H1 (cell line): ENCODE measurements around the gene JPH2. TPM values are rescaled to one million over a fixed set of nuclear protein-coding genes. Genes with fewer than 3 reads are reported as not detected.

Source experiments
- CTCF ChIA-PET: fragments of 300-600 bp; sonication (Branson Sonifier 250); formaldehyde crosslinking; loops from one replicate; lab custom pipeline; 2021; ENCODE audit not compliant: partially characterized antibody; lab: Charles Lee
- POLR2A ChIA-PET: fragments of 300-600 bp; sonication (Branson Sonifier 250); formaldehyde crosslinking; loops from one replicate; lab custom pipeline; 2021; ENCODE audit warnings: inconsistent platforms; ENCODE audit not compliant: partially characterized antibody; lab: Charles Lee
- DNase-seq, 2 experiments: peaks; one replicate each; pipeline versions ENCODE4 v3.0.0 to v3.0.0-alpha.2; 2010 to 2022; ENCODE audit warnings: low spot score in 2 of 2, low read depth in 1 of 2, mixed read lengths in 1 of 2
- FAIRE-seq: peaks from 2 replicates; lab custom pipeline; 2011; peaks lifted over from hg19 to GRCh38; lab: Jason Lieb, UNC
- H2AFZ ChIP-seq: 2 replicates; pipeline ENCODE4 v1.8.1; 2012; ENCODE audit warnings: low read length, inconsistent platforms
- H2AK5ac ChIP-seq: 2 replicates; pipeline ENCODE4 v1.6.1; 2013; ENCODE audit warnings: low read depth, low read length
- H2BK120ac ChIP-seq: replicated peaks from 2 replicates; pipeline ENCODE3; 2013; ENCODE audit warnings: low read depth, low read length, inconsistent platforms
- H2BK12ac ChIP-seq: 2 replicates; pipeline ENCODE4 v1.6.1; 2013; ENCODE audit warnings: low read depth, low read length
- H2BK15ac ChIP-seq: 2 replicates; pipeline ENCODE4 v1.6.1; 2013; ENCODE audit warnings: low read length
- H2BK20ac ChIP-seq: 2 replicates; pipeline ENCODE4 v1.6.1; 2013; ENCODE audit warnings: low read length
- H2BK5ac ChIP-seq: 2 replicates; pipeline ENCODE4 v1.6.1; 2013; ENCODE audit warnings: low read depth, low read length
- H3K14ac ChIP-seq: 2 replicates; pipeline ENCODE4 v1.6.1; 2013; ENCODE audit warnings: inconsistent platforms; ENCODE audit not compliant: insufficient read length
- H3K18ac ChIP-seq: 2 replicates; pipeline ENCODE4 v1.6.1; 2013; ENCODE audit warnings: low read length; ENCODE audit errors: extremely low read depth
- H3K23ac ChIP-seq: 2 replicates; pipeline ENCODE4 v1.6.1; 2013; ENCODE audit warnings: inconsistent platforms; ENCODE audit not compliant: insufficient read length
- H3K23me2 ChIP-seq: 2 replicates; pipeline ENCODE4 v1.6.1; 2013; ENCODE audit warnings: low read depth, low read length
- H3K27ac ChIP-seq: 2 replicates; pipeline ENCODE4 v1.6.1; 2011; ENCODE audit warnings: low read depth, low read length, inconsistent platforms
- H3K27me3 ChIP-seq, 4 experiments: replicated peaks in 1 of 4; 1 replicate in 1 of 4; 2 replicates in 3 of 4; pipeline versions ENCODE4 v1.6.1 to v1.8.1; 2011 to 2013; ENCODE audit warnings: low read length in 3 of 4, mild to moderate bottlenecking in 3 of 4, inconsistent platforms in 2 of 4, mixed read lengths in 2 of 4, moderate library complexity in 1 of 4; ENCODE audit not compliant: control insufficient read depth in 3 of 4, insufficient read depth in 3 of 4; ENCODE audit errors: extremely low read depth in 1 of 4
- H3K36me3 ChIP-seq, 4 experiments: 2 replicates each; pipeline versions ENCODE4 v1.6.1 to v1.8.1; 2011 to 2013; ENCODE audit warnings: mild to moderate bottlenecking in 4 of 4, low read length in 3 of 4, moderate library complexity in 2 of 4, control low read depth in 1 of 4, inconsistent platforms in 1 of 4; ENCODE audit not compliant: insufficient read depth in 4 of 4, control insufficient read depth in 2 of 4
- H3K4ac ChIP-seq: replicated peaks from 2 replicates; pipeline ENCODE3; 2013; ENCODE audit warnings: low read length, low read depth, mixed read lengths, inconsistent platforms; ENCODE audit not compliant: insufficient read length
- H3K4me1 ChIP-seq, 4 experiments: replicated peaks in 1 of 4; 1 replicate in 1 of 4; 2 replicates in 3 of 4; pipeline versions ENCODE4 v1.6.1 to v1.8.1; 2011 to 2013; ENCODE audit warnings: low read length in 3 of 4, inconsistent platforms in 2 of 4, mixed read lengths in 1 of 4; ENCODE audit not compliant: insufficient read depth in 4 of 4, control insufficient read depth in 3 of 4
- H3K4me2 ChIP-seq, 2 experiments: 2 replicates each; pipeline versions ENCODE4 v1.6.1 to v1.8.1; 2011 to 2013; ENCODE audit warnings: low read depth in 2 of 2, low read length in 2 of 2, control low read depth in 1 of 2, inconsistent platforms in 1 of 2, mild to moderate bottlenecking in 1 of 2; ENCODE audit not compliant: insufficient read depth in 1 of 2
- H3K4me3 ChIP-seq, 4 experiments: fragments of 200-600, 300-600 bp in 1 of 4; sonication (generic), shearing (Covaris generic), sonication (Bioruptor Twin) in 1 of 4; 2 replicates each; pipeline versions ENCODE4 v1.5.1 to v1.8.1; 2011 to 2016; ENCODE audit warnings: low read length in 4 of 4, low read depth in 3 of 4, control low read depth in 2 of 4, inconsistent platforms in 2 of 4, mild to moderate bottlenecking in 2 of 4, mixed read lengths in 1 of 4, moderate library complexity in 1 of 4; ENCODE audit not compliant: insufficient read depth in 2 of 4; ENCODE audit errors: extremely low read depth in 1 of 4
- H3K56ac ChIP-seq: replicated peaks from 2 replicates; pipeline ENCODE3; 2013; ENCODE audit warnings: low read depth, mild to moderate bottlenecking, mixed read lengths, low read length, inconsistent platforms; ENCODE audit not compliant: insufficient read length
- H3K79me1 ChIP-seq: 2 replicates; pipeline ENCODE4 v1.6.1; 2013; ENCODE audit warnings: low read depth, low read length, control low read depth
- H3K79me2 ChIP-seq, 2 experiments: 2 replicates each; pipeline versions ENCODE4 v1.6.1 to v1.8.1; 2012 to 2013; ENCODE audit warnings: low read length in 2 of 2, mild to moderate bottlenecking in 2 of 2, inconsistent platforms in 1 of 2; ENCODE audit not compliant: insufficient read depth in 2 of 2, control insufficient read depth in 1 of 2
- H3K9ac ChIP-seq, 4 experiments: replicated peaks in 1 of 4; 1 replicate in 1 of 4; 2 replicates in 3 of 4; pipeline versions ENCODE4 v1.6.1 to v1.8.1; 2011 to 2013; ENCODE audit warnings: low read depth in 3 of 4, low read length in 3 of 4, control low read depth in 2 of 4, mild to moderate bottlenecking in 2 of 4, moderate library complexity in 2 of 4, inconsistent platforms in 1 of 4; ENCODE audit errors: extremely low read depth in 1 of 4
- H3K9me3 ChIP-seq, 2 experiments: 2 replicates each; pipeline versions ENCODE4 v1.6.1 to v1.8.1; 2012 to 2013; ENCODE audit warnings: mild to moderate bottlenecking in 2 of 2, moderate library complexity in 2 of 2, control low read depth in 1 of 2, inconsistent platforms in 1 of 2, low read depth in 1 of 2, low read length in 1 of 2, mixed read lengths in 1 of 2; ENCODE audit not compliant: insufficient read depth in 2 of 2
- H4K20me1 ChIP-seq, 2 experiments: replicated peaks in 1 of 2; 2 replicates each; pipeline versions ENCODE3 to v1.8.1; 2011 to 2013; ENCODE audit warnings: inconsistent platforms in 2 of 2, low read length in 2 of 2, mild to moderate bottlenecking in 1 of 2; ENCODE audit not compliant: insufficient read depth in 2 of 2, control insufficient read depth in 1 of 2
- H4K5ac ChIP-seq: 2 replicates; pipeline ENCODE4 v1.6.1; 2013; ENCODE audit warnings: low read length, low read depth, mixed read lengths, inconsistent platforms; ENCODE audit not compliant: insufficient read length
- H4K8ac ChIP-seq: 2 replicates; pipeline ENCODE4 v1.8.0; 2013; ENCODE audit warnings: mild to moderate bottlenecking, moderate library complexity, low read length, inconsistent platforms; ENCODE audit not compliant: insufficient read depth; ENCODE audit errors: extremely low read depth
- H4K91ac ChIP-seq: replicated peaks from 2 replicates; pipeline ENCODE3; 2013; ENCODE audit warnings: low read length, mixed read lengths, inconsistent platforms; ENCODE audit not compliant: insufficient read length
- ATF2 ChIP-seq: IDR thresholded peaks from 2 replicates; pipeline ENCODE4 v1.6.1; 2012; ENCODE audit warnings: low read length, inconsistent platforms
- ATF3 ChIP-seq: IDR thresholded peaks from 2 replicates; pipeline ENCODE4 v1.6.1; 2011; ENCODE audit warnings: low read depth, mild to moderate bottlenecking, low read length; ENCODE audit not compliant: insufficient read depth
- RBBP5 ChIP-seq: IDR thresholded peaks from 2 replicates; pipeline ENCODE4 v1.7.1; 2012; ENCODE audit warnings: low read depth, mild to moderate bottlenecking, inconsistent platforms, low read length, moderate library complexity, borderline replicate concordance
- SIRT6 ChIP-seq: IDR thresholded peaks from one replicate; pipeline ENCODE4 v1.7.1; 2012; ENCODE audit warnings: low read length, inconsistent platforms
- SUZ12 ChIP-seq: fragments of 200-600 bp; sonication (generic); IDR thresholded peaks from 2 replicates; pipeline ENCODE4 v1.6.1; 2012; ENCODE audit warnings: mild to moderate bottlenecking, inconsistent platforms, low read length, moderate library complexity, mixed read lengths
- TCF12 ChIP-seq: IDR thresholded peaks from 2 replicates; pipeline ENCODE4 v1.6.1; 2011; ENCODE audit warnings: low read depth, mild to moderate bottlenecking, low read length
- USF2 ChIP-seq: IDR thresholded peaks from 2 replicates; pipeline ENCODE4 v1.6.1; 2011; ENCODE audit warnings: low read length, improper control_type of control experiment
- YY1 ChIP-seq: IDR thresholded peaks from 2 replicates; pipeline ENCODE4 v1.6.1; 2011; ENCODE audit warnings: low read depth, mild to moderate bottlenecking, low read length
- WGBS, 2 experiments: shearing (Covaris generic) in 1 of 2; methylation state at CpG; one replicate each; pipeline versions ENCODE4 v1.1.6 to v1.1.7; 2013 to 2015; ENCODE audit warnings: low lambda C conversion rate in 2 of 2, mixed read lengths in 2 of 2, inconsistent platforms in 1 of 2, low coverage in 1 of 2, missing lambda C conversion rate in 1 of 2; ENCODE audit not compliant: insufficient replicate concordance in 2 of 2, insufficient coverage in 1 of 2, insufficient read length in 1 of 2; ENCODE audit errors: extremely low coverage in 1 of 2, missing lambda C conversion rate in 1 of 2; 5-methylcytosine and 5-hydroxymethylcytosine counted together
- polyA plus RNA-seq, 7 experiments: library from polyadenylated mRNA; depleted of rRNA in 3 of 7; stranded (reverse) in 5 of 7; unstranded in 2 of 7; fragments of >200 nt in 5 of 7; fragments of 200-250 nt in 2 of 7; gene quantifications; 1 replicate in 5 of 7; 2 replicates in 1 of 7; 4 replicates in 1 of 7; pipeline versions ENCODE4 v1.2.1 to v1.2.3, GENCODE V29; 2011 to 2013; ENCODE audit warnings: missing spikeins in 2 of 7, mixed read lengths in 2 of 7
- total RNA-seq: library from RNA; stranded (reverse); fragmentation: NEBNext Ultra II Directional; extraction: Animal tissue kit (Norgen Biotek cat#: 25700); gene quantifications from 2 replicates; pipeline ENCODE4 v1.2.1, GENCODE V29; 2021

The JPH2 gene
- total and polyA plus RNA-seq, 2 of the 8 experiments (the other 6 are each of a cell fraction or from before 2014, with no cell fraction given), result 0.59 to 1.3 TPM

- no peak for DNase-seq
- Histone ChIP-seq H3K18ac (no peak overlapping the region), H2BK15ac (no peak overlapping the region), H3K4me2 (no peak overlapping the region), H2AK5ac (no peak overlapping the region), H3K23ac (no peak overlapping the region), H2BK12ac (no peak overlapping the region), H2BK20ac (no peak overlapping the region), H3K79me1 (no peaks in the 10 kb centered on the region; the same call in 1 of the 2 replicates), H3K27ac (no peak overlapping the region), H4K20me1 (no peaks in the 10 kb centered on the region), H3K23me2 (no peaks in the 10 kb centered on the region), H4K91ac (no peak overlapping the region), H2BK120ac (no peak overlapping the region), H4K8ac (no peak overlapping the region), H3K4me1 (no peaks in the 10 kb centered on the region), H3K27me3 (no peaks in the 10 kb centered on the region), H4K5ac (no peak overlapping the region), H3K4me3 (no peak overlapping the region), H2AFZ (no peak overlapping the region), H3K14ac (no peak overlapping the region), H3K36me3 (no peaks in the 10 kb centered on the region), H3K79me2 (no peaks in the 10 kb centered on the region), H3K9ac (no peak overlapping the region), H3K4ac (no peak overlapping the region), H3K56ac (no peak overlapping the region), H3K9me3 (no peaks in the 10 kb centered on the region), H2BK5ac (no peak overlapping the region)
- ChIA-PET CTCF (interaction anchor here (1.2 to 1.8 kb wide), 3 partner anchors 11 to 31 kb away, joined by 3 to 4 read pairs (median 3); no protein-coding TSS in a partner anchor), POLR2A (no interaction called here)
- 100% methylated on average over 1 of the region's 4 CpGs; no CpG with 5 or more reads in 1 of the 2 experiments for WGBS, 2 experiments
- FAIRE-seq, result no peak
- TF ChIP-seq ATF2, result no peak
- TF ChIP-seq ATF3, result no peak
- TF ChIP-seq YY1, result no peak
- no peak for TF ChIP-seq SIRT6
- no peak for TF ChIP-seq TCF12
- no peak for TF ChIP-seq RBBP5
- TF ChIP-seq USF2, result no peak
- no peak for TF ChIP-seq SUZ12
These were observed 99.2 kb downstream of the JPH2 start for GRCh38 chr20:44087857-44088120.
